ENCODE data around the gene CD52. TPM values are rescaled to one million over a fixed set of nuclear protein-coding genes. Genes with fewer than 3 reads are reported as not detected.

Gene CD52
- total and polyA plus RNA-seq, 2 experiments from 2014 or later, result 7.3 TPM; not detected in 1

GRCh38 chr1:26351590-26352337 is 34.0 kb downstream of the CD52 start:
- Histone ChIP-seq H2AFZ (no peak overlapping the region), H3K4me2 (no peak overlapping the region), H3K4me3 (no peak overlapping the region), H3K36me3 (ENCODE audit: insufficient read depth) (no peaks in the 10 kb centered on the region), H3F3A (replicated peaks; ENCODE audit: low read depth) (no peaks in the 10 kb centered on the region; the same call in 1 of the 2 replicates), H3K27me3 (ENCODE audit: insufficient read depth) (no peaks in the 10 kb centered on the region), H3K9me2 (ENCODE audit: insufficient read depth) (no peaks in the 10 kb centered on the region), H3K79me2 (replicated peaks; ENCODE audit: insufficient read depth) (no peaks in the 10 kb centered on the region), H4K20me1 (replicated peaks; ENCODE audit: insufficient read depth) (no peaks in the 10 kb centered on the region), H3K27ac (ENCODE audit: low read depth) (peak overlapping the region; percentile 82; the same call in 1 of the 2 replicates), H3K4me1 (ENCODE audit: insufficient read depth) (peaks cover 20% of the 10 kb centered on the region)
- H3K4me1 Mint-ChIP-seq, result peaks cover 39% of the 10 kb centered on the region
- no peaks in the 10 kb centered on the region for H3K9me3 Mint-ChIP-seq
- DNase-seq (ENCODE audit: low spot score) (no peak), ATAC-seq (no peak)
- H3K27me3 Mint-ChIP-seq (ENCODE audit: insufficient read depth, low read depth, poor library complexity), result peaks cover 17% of the 10 kb centered on the region
- peak overlapping the region; percentile 57 for H3K27ac Mint-ChIP-seq
- H3K36me3 Mint-ChIP-seq (ENCODE audit: low read depth), result no peaks in the 10 kb centered on the region
- no peak overlapping the region; the same call in 2 of the 3 replicates for H3K4me3 Mint-ChIP-seq
- TF ChIP-seq JUNB (IDR thresholded peaks at IDR 0.05; ENCODE audit: unreplicated experiment) (no peak), ZNF331 (CRISPR knock-in tag; IDR thresholded peaks at IDR 0.05; ENCODE audit: low read depth) (no peak)

GRCh38 chr1:26352338-26352679 is 34.6 kb downstream of the CD52 start:
- no peaks in the 10 kb centered on the region for H4K20me1 ChIP-seq (replicated peaks; ENCODE audit: insufficient read depth)
- no peaks in the 10 kb centered on the region for H3K27me3 ChIP-seq (ENCODE audit: insufficient read depth)
- Mint-ChIP-seq H3K4me1 (peaks cover 42% of the 10 kb centered on the region), H3K36me3 (ENCODE audit: low read depth) (no peaks in the 10 kb centered on the region), H3K4me3 (no peak overlapping the region; the same call in 2 of the 3 replicates), H3K27ac (peak overlapping the region; percentile 57), H3K9me3 (no peaks in the 10 kb centered on the region), H3K27me3 (ENCODE audit: insufficient read depth, low read depth, poor library complexity) (peaks cover 18% of the 10 kb centered on the region)
- H3K79me2 ChIP-seq (replicated peaks; ENCODE audit: insufficient read depth), result no peaks in the 10 kb centered on the region
- no peak overlapping the region for H3K4me3 ChIP-seq
- H3K36me3 ChIP-seq (ENCODE audit: insufficient read depth), result no peaks in the 10 kb centered on the region
- no peak overlapping the region for H3K4me2 ChIP-seq
- H3F3A ChIP-seq (replicated peaks; ENCODE audit: low read depth), result no peaks in the 10 kb centered on the region; the same call in 1 of the 2 replicates
- no peak overlapping the region for H3K27ac ChIP-seq (ENCODE audit: low read depth)
- ATAC-seq (no peak), DNase-seq (ENCODE audit: low spot score) (no peak)
- H3K9me2 ChIP-seq (ENCODE audit: insufficient read depth), result no peaks in the 10 kb centered on the region
- H3K4me1 ChIP-seq (ENCODE audit: insufficient read depth), result peaks cover 20% of the 10 kb centered on the region
- H2AFZ ChIP-seq, result no peak overlapping the region
- TF ChIP-seq ZNF462 (CRISPR knock-in tag; IDR thresholded peaks at IDR 0.05) (no peak), ETS1 (IDR thresholded peaks at IDR 0.05) (no peak), POLR2AphosphoS5 (IDR thresholded peaks at IDR 0.05; ENCODE audit: low read depth) (no peak), CTCF (conservative IDR thresholded peaks at IDR 0.05; ENCODE audit: low read depth in 2 of 2) (no peak), STAT1 (IDR thresholded peaks at IDR 0.05; ENCODE audit: unreplicated experiment) (no peak), JUNB (IDR thresholded peaks at IDR 0.05; ENCODE audit: unreplicated experiment) (no peak), REST (IDR thresholded peaks at IDR 0.05; ENCODE audit: unreplicated experiment) (no peak)
